Common myeloid progenitor, CD34-positive (primary cell): ENCODE data around the gene SNX4.

Experiments
- CTCF ChIA-PET: fragments of 350-600 bp; sonication (Branson Sonifier 250); formaldehyde crosslinking; loops from one replicate; lab custom pipeline; 2021; ENCODE audit warnings: antibody characterized with exemption; lab: Charles Lee
- POLR2A ChIA-PET: fragments of 350-600 bp; sonication (Branson Sonifier 250); formaldehyde crosslinking; loops from one replicate; lab custom pipeline; 2021; ENCODE audit warnings: antibody characterized with exemption; lab: Charles Lee
- DNase-seq, 3 donors: peaks; one replicate each; pipeline versions ENCODE4 v3.0.0 to v3.0.0-alpha.2; 2013
- H3K27ac ChIP-seq, 2 experiments: 1 replicate in 1 of 2; 2 replicates in 1 of 2; pipeline ENCODE4 v1.7.0; 2013; ENCODE audit warnings: inconsistent platforms in 2 of 2, low read length in 2 of 2, mild to moderate bottlenecking in 2 of 2, low read depth in 1 of 2, moderate library complexity in 1 of 2; ENCODE audit not compliant: severe bottlenecking in 2 of 2, insufficient read depth in 1 of 2, poor library complexity in 1 of 2
- H3K27me3 ChIP-seq, 5 experiments: replicated peaks in 2 of 5; 1 replicate in 3 of 5; 2 replicates in 2 of 5; pipeline versions ENCODE4 v1.6.1 to v1.7.0; 2013; ENCODE audit warnings: low read length in 4 of 5, mild to moderate bottlenecking in 2 of 5, moderate library complexity in 2 of 5, inconsistent platforms in 1 of 5; ENCODE audit not compliant: insufficient read depth in 5 of 5, control insufficient read depth in 4 of 5
- H3K36me3 ChIP-seq, 4 experiments: 1 replicate in 2 of 4; 2 replicates in 2 of 4; pipeline versions ENCODE4 v1.6.1 to v1.7.0; 2013; ENCODE audit warnings: low read length in 3 of 4, control low read depth in 1 of 4, mild to moderate bottlenecking in 1 of 4; ENCODE audit not compliant: control insufficient read depth in 4 of 4, insufficient read depth in 4 of 4
- H3K4me1 ChIP-seq, 4 experiments: 1 replicate in 3 of 4; 2 replicates in 1 of 4; pipeline versions ENCODE4 v1.6.1 to v1.7.1; 2013; ENCODE audit warnings: low read length in 3 of 4, mild to moderate bottlenecking in 3 of 4, control low read depth in 1 of 4, inconsistent platforms in 1 of 4, moderate library complexity in 1 of 4; ENCODE audit not compliant: control insufficient read depth in 4 of 4, insufficient read depth in 4 of 4; ENCODE audit errors: control extremely low read depth in 1 of 4
- H3K4me3 ChIP-seq, 7 experiments: 1 replicate in 4 of 7; 2 replicates in 3 of 7; pipeline versions ENCODE4 v1.5.1 to v1.7.0; 2013; ENCODE audit warnings: mild to moderate bottlenecking in 7 of 7, low read length in 6 of 7, moderate library complexity in 6 of 7, inconsistent platforms in 2 of 7, low read depth in 2 of 7, control low read depth in 1 of 7; ENCODE audit not compliant: insufficient read depth in 4 of 7, control insufficient read depth in 1 of 7; ENCODE audit errors: extremely low read depth in 1 of 7
- H3K9me3 ChIP-seq, 5 experiments: 1 replicate in 4 of 5; 2 replicates in 1 of 5; pipeline versions ENCODE4 v1.6.1 to v1.7.1; 2013; ENCODE audit warnings: low read length in 4 of 5, mild to moderate bottlenecking in 2 of 5, inconsistent platforms in 1 of 5, low read depth in 1 of 5, moderate library complexity in 1 of 5; ENCODE audit not compliant: control insufficient read depth in 4 of 5, insufficient read depth in 2 of 5; ENCODE audit errors: control extremely low read depth in 1 of 5
- WGBS: methylation state at CpG from one replicate; pipeline ENCODE4 v1.1.5; 2013; ENCODE audit not compliant: insufficient coverage; 5-methylcytosine and 5-hydroxymethylcytosine counted together

Gene SNX4

DNA sequence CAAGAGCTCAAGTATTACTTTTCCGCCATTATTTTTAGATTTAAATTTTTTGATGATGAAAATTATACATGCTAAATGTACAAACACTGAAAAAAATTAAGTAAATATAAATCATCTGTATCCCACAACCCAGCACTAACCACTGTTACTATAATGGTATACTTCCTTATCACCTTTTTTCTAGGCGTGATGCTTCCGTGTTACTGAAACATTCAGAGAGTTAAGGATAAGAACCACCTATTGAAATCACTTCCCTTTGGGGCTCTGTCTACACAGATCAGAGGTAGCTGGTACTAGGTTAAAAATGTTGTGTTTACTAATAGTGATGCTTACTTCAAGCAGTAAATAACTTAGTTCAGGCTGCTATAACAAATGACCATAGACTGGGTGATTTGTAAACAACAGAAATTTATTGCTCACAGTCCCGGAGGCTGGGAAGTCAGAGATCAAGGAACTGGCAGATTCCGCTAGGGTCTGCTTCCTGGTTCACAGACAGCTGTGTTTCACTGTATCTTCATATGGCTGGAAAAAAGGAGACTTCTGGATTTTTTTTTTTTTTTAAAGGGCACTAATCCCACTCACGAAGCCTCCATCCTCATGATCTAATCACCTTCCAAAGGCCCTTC is 6.4 kb downstream of the SNX4 start:
- no peak for DNase-seq
- Histone ChIP-seq H3K27me3 (no peaks in the 10 kb centered on the region), H3K9me3 (peaks cover 0 to 5% (median 2%) of the 10 kb centered on the region in 5 experiments), H3K27ac (no peak overlapping the region), H3K36me3 (peaks cover 5 to 36% (median 22%) of the 10 kb centered on the region in 4 experiments), H3K4me3 (no peak overlapping the region), H3K4me1 (peaks cover 3 to 15% (median 9%) of the 10 kb centered on the region in 4 experiments)
- 100% methylated on average over 2 of the region's 6 CpGs for WGBS
- CTCF ChIA-PET, result interaction anchor here (0.6 to 0.9 kb wide), 2 partner anchors 15 to 76 kb away, joined by 3 read pairs; no protein-coding TSS in a partner anchor
- POLR2A ChIA-PET, result no interaction called here

DNA sequence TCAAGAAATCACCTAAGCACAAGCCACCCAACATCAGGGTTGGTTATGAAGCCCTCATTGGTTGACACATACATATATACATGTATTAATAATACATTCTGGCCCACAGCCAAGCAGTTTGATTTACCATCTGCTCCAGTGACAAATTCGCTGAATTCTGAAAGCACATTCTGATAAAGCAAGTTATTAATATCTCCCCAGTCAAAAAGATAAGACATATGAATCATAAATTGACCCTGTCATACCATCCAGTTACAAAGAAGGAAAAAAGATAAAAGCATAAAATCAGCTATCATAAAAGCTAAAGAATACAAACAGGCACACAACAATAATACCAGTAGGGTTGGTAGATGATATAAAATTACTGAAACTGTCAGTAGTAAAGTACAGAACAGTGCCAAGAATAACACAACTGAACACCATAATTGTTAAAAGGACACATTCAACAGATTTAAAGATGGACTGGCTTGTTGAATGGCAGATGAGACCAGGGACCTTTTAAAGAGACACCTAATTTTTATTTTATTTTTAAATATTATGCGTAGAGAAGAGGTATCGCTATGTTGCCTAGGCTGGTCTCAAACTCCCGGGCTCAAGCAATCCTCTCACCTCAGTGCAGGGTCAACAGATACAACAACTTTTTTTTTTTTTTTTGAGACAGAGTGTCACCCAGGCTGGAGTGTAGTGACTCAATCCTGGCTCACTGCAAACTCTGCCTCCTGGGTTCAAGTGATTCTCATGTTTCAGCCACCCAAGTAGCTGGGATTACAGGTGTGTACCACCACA is 7.7 kb downstream of the SNX4 start:
- H3K4me3 ChIP-seq, result no peak overlapping the region
- POLR2A ChIA-PET, result no interaction called here
- H3K36me3 ChIP-seq, result peaks cover 4 to 41% (median 27%) of the 10 kb centered on the region in 4 experiments
- DNase-seq, result peak; percentile 7 to 45 (median 42)
- peak overlapping the region in 1 of 2 experiments; percentile 49 for H3K27ac ChIP-seq
- H3K27me3 ChIP-seq, result no peaks in the 10 kb centered on the region
- 100% methylated on average over 1 of the region's 4 CpGs for WGBS
- CTCF ChIA-PET, result interaction anchor here (1.3 kb wide), 1 partner anchor 8 kb away, joined by 5 read pairs; the partner anchor contains the start of gene SNX4
- H3K9me3 ChIP-seq, result peaks cover 0 to 12% (median 3%) of the 10 kb centered on the region in 5 experiments
- H3K4me1 ChIP-seq, result peaks cover 3 to 12% (median 9%) of the 10 kb centered on the region in 4 experiments

DNA sequence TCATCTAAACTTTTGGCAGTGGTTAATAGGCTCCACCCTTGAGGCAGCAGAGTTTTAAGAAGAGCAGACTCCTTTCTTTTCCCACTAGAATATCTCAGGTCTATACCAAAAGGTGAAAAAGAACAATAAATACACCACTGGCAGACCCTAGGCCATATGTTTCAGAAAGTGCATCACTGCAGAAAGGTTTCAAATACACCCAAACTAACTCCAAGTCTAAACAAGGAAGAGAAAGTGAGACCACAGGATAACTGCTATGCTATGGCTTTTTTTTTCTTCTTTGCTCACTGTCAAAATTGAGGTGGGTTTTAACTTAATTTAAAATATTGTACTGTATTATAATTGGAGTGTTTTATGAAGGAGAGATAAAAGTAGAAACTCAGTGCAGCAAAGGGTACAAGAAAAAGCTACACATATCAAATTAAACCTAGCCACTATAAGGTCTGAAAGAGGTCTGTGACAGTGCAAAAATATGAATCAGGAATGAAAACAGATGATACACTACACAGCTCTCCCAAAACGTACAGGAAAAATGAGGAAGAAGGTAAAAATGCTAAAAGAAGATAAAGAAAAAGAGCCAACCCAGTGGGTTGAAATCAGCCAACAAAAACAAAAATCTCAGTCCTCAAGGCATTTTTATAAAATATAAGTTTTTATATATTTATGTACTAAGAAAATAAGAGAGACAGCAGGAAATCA is 8.4 kb downstream of the SNX4 start:
- Histone ChIP-seq H3K27me3 (no peaks in the 10 kb centered on the region), H3K36me3 (peaks cover 6 to 47% (median 28%) of the 10 kb centered on the region in 4 experiments), H3K4me1 (peaks cover 3 to 12% (median 9%) of the 10 kb centered on the region in 4 experiments), H3K9me3 (peaks cover 0 to 14% (median 3%) of the 10 kb centered on the region in 5 experiments), H3K4me3 (no peak overlapping the region), H3K27ac (peak overlapping the region in 1 of 2 experiments; percentile 49)
- ChIA-PET POLR2A (no interaction called here), CTCF (interaction anchor here (1.3 kb wide), 1 partner anchor 9 kb away, joined by 5 read pairs; the partner anchor contains the start of gene SNX4)
- peak in 2 of 3 donors; percentile 24 to 31 for DNase-seq
- no CpG with 5 or more reads among the region's 1 CpG for WGBS

DNA sequence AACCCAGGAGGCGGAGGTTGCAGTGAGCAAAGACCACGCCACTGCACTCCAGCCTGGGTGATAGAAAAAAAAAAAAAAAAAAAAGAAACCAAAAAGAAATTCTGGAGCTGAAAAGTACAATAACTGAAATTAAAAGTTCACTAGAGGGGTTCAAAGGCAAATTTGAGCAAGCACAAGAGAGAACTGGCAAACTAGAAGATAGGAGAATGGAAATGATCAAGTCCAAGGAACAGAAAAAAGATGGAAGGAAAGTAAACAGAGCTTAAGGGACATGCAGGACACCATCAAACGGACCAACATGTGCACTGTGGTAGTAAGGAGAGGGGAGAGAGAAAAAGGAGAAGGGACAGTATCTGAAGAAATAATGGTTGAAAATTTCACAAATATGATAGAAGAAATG is 12.9 kb downstream of the SNX4 start:
- ChIA-PET CTCF (interaction anchor here (1.2 kb wide), 1 partner anchor 78 kb away, joined by 3 read pairs; no protein-coding TSS in a partner anchor), POLR2A (no interaction called here)
- peaks cover 0 to 14% (median 3%) of the 10 kb centered on the region in 5 experiments for H3K9me3 ChIP-seq
- H3K36me3 ChIP-seq, result peaks cover 9 to 49% (median 32%) of the 10 kb centered on the region in 4 experiments
- DNase-seq, result peak in 1 of 3 donors; percentile 7
- peaks cover 3 to 8% (median 7%) of the 10 kb centered on the region in 4 experiments for H3K4me1 ChIP-seq
- H3K4me3 ChIP-seq, result no peak overlapping the region
- H3K27me3 ChIP-seq, result no peaks in the 10 kb centered on the region
- H3K27ac ChIP-seq, result no peak overlapping the region
- 100% methylated on average over 3 of the region's 3 CpGs for WGBS

DNA sequence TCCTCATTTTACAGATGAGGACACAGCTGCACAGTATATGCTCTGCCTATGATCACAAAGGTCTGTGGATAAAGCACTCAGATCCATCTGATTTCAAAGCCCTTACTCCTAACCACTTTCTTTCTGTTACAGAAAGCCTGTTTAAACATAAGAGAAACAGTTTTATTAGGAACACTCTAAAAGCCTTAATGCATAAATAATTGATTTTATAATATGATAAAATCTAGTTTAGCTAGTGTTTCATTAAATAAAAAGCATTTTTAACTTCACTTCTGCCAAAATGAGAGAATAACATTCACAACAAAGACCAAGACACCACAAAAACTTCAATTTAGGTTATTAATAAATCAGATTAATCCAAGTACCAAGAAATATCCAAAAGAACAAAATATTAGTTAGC is 21.4 kb downstream of the SNX4 start:
- no peaks in the 10 kb centered on the region for H3K4me1 ChIP-seq
- no peak overlapping the region for H3K4me3 ChIP-seq
- POLR2A ChIA-PET, result no interaction called here
- no peak overlapping the region for H3K27ac ChIP-seq
- H3K27me3 ChIP-seq, result no peaks in the 10 kb centered on the region
- no peak for DNase-seq
- H3K36me3 ChIP-seq, result peaks cover 5 to 45% (median 29%) of the 10 kb centered on the region in 4 experiments
- CTCF ChIA-PET, result no interaction called here
- no peaks in the 10 kb centered on the region for H3K9me3 ChIP-seq

DNA sequence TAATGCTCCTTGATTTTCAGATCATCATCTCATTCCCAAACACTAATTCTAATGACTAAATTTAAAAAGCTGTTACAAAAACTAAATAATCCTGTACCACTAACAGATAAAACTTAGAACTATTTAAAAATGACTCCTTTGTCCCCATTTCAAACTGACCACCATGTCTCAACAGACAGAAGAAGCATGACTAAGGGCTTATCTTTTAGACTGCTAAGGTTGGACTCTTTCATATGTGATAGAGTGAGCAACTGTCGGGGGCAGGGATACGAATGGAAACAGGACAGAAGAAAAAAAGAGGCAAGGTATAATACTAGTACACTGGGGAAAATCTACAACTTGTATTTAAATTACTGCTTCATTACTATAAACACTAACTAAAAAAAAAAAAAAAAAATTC is 23.3 kb downstream of the SNX4 start:
- Histone ChIP-seq H3K9me3 (no peaks in the 10 kb centered on the region), H3K27me3 (no peaks in the 10 kb centered on the region), H3K36me3 (peaks cover 8 to 55% (median 27%) of the 10 kb centered on the region in 4 experiments), H3K27ac (no peak overlapping the region), H3K4me1 (no peaks in the 10 kb centered on the region), H3K4me3 (no peak overlapping the region)
- no CpG with 5 or more reads among the region's 2 CpGs for WGBS
- ChIA-PET CTCF (interaction anchor here (1.5 kb wide), 1 partner anchor 56 kb away, joined by 3 read pairs; no protein-coding TSS in a partner anchor), POLR2A (no interaction called here)
- DNase-seq, result no peak
